Naive thymus-derived CD4-positive, alpha-beta T cell (primary cell): ENCODE measurements around the gene KCTD10. TPM values are rescaled to one million over a fixed set of nuclear protein-coding genes. Genes with fewer than 3 reads are reported as not detected.
A peak's percentile ranks its signal among the peaks of the same experiment; 100 is the strongest.

ENCODE experiments used
- ATAC-seq: fragments of 150-1000 bp; cut with Tn5 transposase; 2 replicates; pipeline ENCODE4 v1.10.0; 2021; ENCODE audit warnings: mild to moderate bottlenecking, moderate library complexity
- CTCF ChIA-PET: fragments of 350-600 bp; sonication (Branson Sonifier 250); formaldehyde crosslinking; loops from one replicate; lab custom pipeline; 2021; ENCODE audit warnings: antibody characterized with exemption; lab: Charles Lee
- POLR2A ChIA-PET: fragments of 350-600 bp; sonication (Branson Sonifier 250); formaldehyde crosslinking; loops from one replicate; lab custom pipeline; 2021; ENCODE audit warnings: antibody characterized with exemption, inconsistent platforms; lab: Charles Lee
- DNase-seq, 9 donors: peaks; one replicate each; pipeline versions ENCODE4 v3.0.0 to v3.0.0-alpha.2; 2020 to 2022; ENCODE audit warnings: mixed read lengths in 1 of 9
- H3K27ac ChIP-seq: one replicate; pipeline ENCODE4 v1.7.0; 2013; ENCODE audit warnings: mild to moderate bottlenecking, low read depth, low read length, moderate library complexity
- H3K27me3 ChIP-seq, 2 donors: one replicate each; pipeline ENCODE4 v1.7.0; 2013; ENCODE audit warnings: low read length in 2 of 2, mild to moderate bottlenecking in 2 of 2, moderate library complexity in 2 of 2; ENCODE audit not compliant: control insufficient read depth in 2 of 2, insufficient read depth in 2 of 2
- H3K36me3 ChIP-seq, 3 experiments: 1 replicate in 2 of 3; 2 replicates in 1 of 3; pipeline ENCODE4 v1.7.0; 2013; ENCODE audit warnings: low read length in 3 of 3, mild to moderate bottlenecking in 3 of 3, moderate library complexity in 1 of 3; ENCODE audit not compliant: insufficient read depth in 3 of 3, control insufficient read depth in 2 of 3
- H3K4me1 ChIP-seq, 2 donors: one replicate each; pipeline ENCODE4 v1.7.0; 2013; ENCODE audit warnings: low read length in 2 of 2, mild to moderate bottlenecking in 2 of 2, moderate library complexity in 1 of 2; ENCODE audit not compliant: control insufficient read depth in 2 of 2, insufficient read depth in 2 of 2
- H3K4me3 ChIP-seq: 2 replicates; pipeline ENCODE4 v1.7.0; 2013; ENCODE audit warnings: mild to moderate bottlenecking, low read length
- H3K9me3 ChIP-seq, 3 experiments: 1 replicate in 2 of 3; 2 replicates in 1 of 3; pipeline ENCODE4 v1.7.0; 2013; ENCODE audit warnings: low read length in 3 of 3; ENCODE audit not compliant: control insufficient read depth in 2 of 3
- H3K27ac Mint-ChIP-seq, 9 donors: one replicate each; pipeline ENCODE4 v1.8.0; 2020 to 2022; ENCODE audit warnings: mixed read lengths in 9 of 9, mild to moderate bottlenecking in 8 of 9, moderate library complexity in 5 of 9, inconsistent platforms in 2 of 9
- H3K27me3 Mint-ChIP-seq, 5 donors: one replicate each; pipeline ENCODE4 v1.8.0; 2021 to 2022; ENCODE audit warnings: mixed read lengths in 5 of 5, mild to moderate bottlenecking in 1 of 5
- H3K36me3 Mint-ChIP-seq, 5 donors: one replicate each; pipeline ENCODE4 v1.8.0; 2020 to 2022; ENCODE audit warnings: mixed read lengths in 5 of 5, mild to moderate bottlenecking in 3 of 5, inconsistent platforms in 1 of 5
- H3K4me1 Mint-ChIP-seq, 7 donors: one replicate each; pipeline ENCODE4 v1.8.0; 2020 to 2022; ENCODE audit warnings: mixed read lengths in 7 of 7, mild to moderate bottlenecking in 3 of 7, inconsistent platforms in 1 of 7
- H3K4me3 Mint-ChIP-seq, 10 donors: one replicate each; pipeline ENCODE4 v1.8.0; 2020 to 2022; ENCODE audit warnings: mild to moderate bottlenecking in 10 of 10, mixed read lengths in 10 of 10, moderate library complexity in 6 of 10, inconsistent platforms in 2 of 10
- H3K9me3 Mint-ChIP-seq, 11 donors: one replicate each; pipeline ENCODE4 v1.8.0; 2020 to 2022; ENCODE audit warnings: mixed read lengths in 11 of 11, mild to moderate bottlenecking in 4 of 11, inconsistent platforms in 1 of 11, moderate library complexity in 1 of 11
- intact Hi-C, 2 donors: fragments of 100-400 bp; cut with micrococcal nuclease; formaldehyde crosslinking; loops; one replicate each; pipeline ENCODE4 v1.15.1; 2023
- polyA plus RNA-seq, 2 donors: library from polyadenylated mRNA; unstranded; fragments of 300-500 nt; fragmentation: Illumina TruSeq; gene quantifications; one replicate each; pipeline ENCODE4 v1.2.3, GENCODE V29; 2021
- total RNA-seq, 6 experiments: library from RNA in 5 of 6; stranded (reverse) in 5 of 6; gene quantifications; 1 replicate in 5 of 6; 2 replicates in 1 of 6; pipeline ENCODE4 v1.2.3 and lab custom pipeline; 2021 to 2026

The KCTD10 gene
- total and polyA plus RNA-seq, 7 experiments from 2014 or later: 15.4 to 41.1 (median 28.7) TPM

DNA sequence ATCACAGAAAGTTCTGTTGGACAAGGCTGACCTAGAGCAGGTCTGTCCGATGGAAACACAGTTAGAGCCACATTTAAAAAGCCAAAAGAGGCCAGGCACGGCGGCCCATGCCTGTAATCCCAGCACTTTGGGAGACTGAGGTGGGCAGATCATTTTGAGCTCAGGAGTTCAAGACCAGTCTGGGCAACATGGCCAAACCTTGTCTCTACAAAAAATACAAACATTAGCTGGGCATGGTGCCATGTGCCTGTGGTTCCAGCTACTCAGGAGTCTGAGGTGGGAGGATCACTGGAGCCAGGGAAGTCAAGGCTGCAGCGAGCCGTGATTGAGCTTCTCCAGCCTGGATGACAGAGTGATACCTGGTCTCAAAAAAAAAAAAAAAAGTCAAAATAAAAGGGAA is 15.3 kb upstream of the KCTD10 start:
- H3K36me3 Mint-ChIP-seq: peaks cover 22 to 68% (median 34%) of the 10 kb centered on the region in 5 donors
- CTCF ChIA-PET: no interaction called here

DNA sequence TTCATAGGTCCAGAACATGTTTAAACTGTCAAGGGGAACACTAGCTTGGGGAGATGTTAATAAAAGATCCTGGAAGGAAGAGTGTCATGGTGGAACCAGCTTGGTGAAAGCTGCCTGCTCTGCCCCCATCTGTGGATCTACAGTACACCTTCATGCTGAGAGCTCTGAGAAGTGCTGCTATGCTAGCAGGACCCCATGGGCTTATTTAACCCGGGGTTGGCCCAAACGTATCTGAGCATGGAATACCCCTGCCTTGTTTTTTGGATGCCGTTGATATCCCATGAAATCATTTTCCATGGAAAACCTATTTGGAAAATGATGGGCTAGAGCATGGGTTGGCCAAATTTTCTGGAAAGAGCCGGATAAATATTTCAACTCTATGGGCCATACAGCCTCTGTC is 14.6 kb upstream of the KCTD10 start:
- DNase-seq (no peak), ATAC-seq (no peak)
- Mint-ChIP-seq H3K4me3 (no peak overlapping the region), H3K9me3 (peaks cover 0 to 2% (median 0%) of the 10 kb centered on the region in 11 donors), H3K36me3 (peaks cover 22 to 70% (median 35%) of the 10 kb centered on the region in 5 donors), H3K27ac (no peak overlapping the region), H3K4me1 (peaks cover 0 to 11% (median 0%) of the 10 kb centered on the region in 7 donors), H3K27me3 (no peaks in the 10 kb centered on the region)
- Histone ChIP-seq H3K27ac (no peak overlapping the region), H3K4me3 (no peak overlapping the region), H3K27me3 (no peaks in the 10 kb centered on the region), H3K9me3 (no peaks in the 10 kb centered on the region), H3K36me3 (peaks cover 18 to 90% (median 42%) of the 10 kb centered on the region in 3 experiments), H3K4me1 (no peaks in the 10 kb centered on the region)
- ChIA-PET CTCF (no interaction called here), POLR2A (no interaction called here)
- intact Hi-C loops: no loop called here

More for the DNA sequence above, 15.3 kb upstream of the KCTD10 start:
- POLR2A ChIA-PET: no interaction called here
- Histone ChIP-seq H3K4me1 (no peaks in the 10 kb centered on the region), H3K36me3 (peaks cover 20 to 86% (median 35%) of the 10 kb centered on the region in 3 experiments), H3K27ac (no peak overlapping the region), H3K9me3 (no peaks in the 10 kb centered on the region), H3K4me3 (no peak overlapping the region), H3K27me3 (no peaks in the 10 kb centered on the region)
- Mint-ChIP-seq H3K4me1 (peaks cover 0 to 11% (median 0%) of the 10 kb centered on the region in 7 donors), H3K9me3 (peaks cover 0 to 2% (median 0%) of the 10 kb centered on the region in 11 donors), H3K27ac (no peak overlapping the region), H3K4me3 (no peak overlapping the region), H3K27me3 (no peaks in the 10 kb centered on the region)
- DNase-seq: no peak
- ATAC-seq: no peak
- intact Hi-C loops: no loop called here

DNA sequence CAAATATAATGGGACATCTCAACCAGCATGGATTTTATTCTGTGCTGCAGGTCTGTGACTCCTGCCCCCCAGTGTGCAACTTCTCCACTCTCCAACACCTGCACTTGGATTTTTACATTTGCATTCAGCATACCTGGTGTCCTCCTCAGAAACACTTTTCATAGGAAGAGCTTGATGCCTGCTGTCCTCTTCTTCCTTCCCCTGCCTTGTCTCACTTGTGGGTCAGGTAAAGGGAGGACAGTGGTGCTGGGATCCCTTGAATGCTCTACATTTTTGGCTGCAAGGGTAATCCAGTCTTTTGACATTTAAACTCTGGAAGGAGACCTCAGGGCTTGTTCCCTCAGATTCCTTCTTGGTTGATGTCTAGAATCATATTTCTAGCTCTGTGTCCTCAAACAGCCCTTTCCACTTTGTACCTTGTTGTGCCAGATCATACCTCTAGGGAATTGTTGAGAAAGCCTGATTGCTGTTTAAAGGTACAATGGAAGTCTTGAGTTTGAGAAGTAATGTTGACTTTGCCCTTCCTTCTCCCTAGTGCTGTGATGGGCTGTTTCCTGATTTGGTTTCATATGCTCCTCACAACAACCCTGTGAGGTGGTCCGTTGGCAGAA is 13.0 kb upstream of the KCTD10 start:
- ChIA-PET POLR2A (no interaction called here), CTCF (interaction anchor here (0.7 kb wide), 1 partner anchor 1731 kb away, joined by 3 read pairs; no protein-coding TSS in a partner anchor)
- no peak overlapping the region for H3K4me3 Mint-ChIP-seq
- Histone ChIP-seq H3K36me3 (peaks cover 27 to 94% (median 57%) of the 10 kb centered on the region in 3 experiments), H3K4me1 (no peaks in the 10 kb centered on the region), H3K27ac (no peak overlapping the region), H3K27me3 (no peaks in the 10 kb centered on the region), H3K4me3 (no peak overlapping the region), H3K9me3 (no peaks in the 10 kb centered on the region)
- no peak overlapping the region for H3K27ac Mint-ChIP-seq
- peaks cover 0 to 8% (median 0%) of the 10 kb centered on the region in 7 donors for H3K4me1 Mint-ChIP-seq
- DNase-seq (no peak), ATAC-seq (no peak)
- no peaks in the 10 kb centered on the region for H3K9me3 Mint-ChIP-seq
- no peaks in the 10 kb centered on the region for H3K27me3 Mint-ChIP-seq
- intact Hi-C loops: no loop called here
- H3K36me3 Mint-ChIP-seq: peaks cover 16 to 68% (median 29%) of the 10 kb centered on the region in 5 donors

DNA sequence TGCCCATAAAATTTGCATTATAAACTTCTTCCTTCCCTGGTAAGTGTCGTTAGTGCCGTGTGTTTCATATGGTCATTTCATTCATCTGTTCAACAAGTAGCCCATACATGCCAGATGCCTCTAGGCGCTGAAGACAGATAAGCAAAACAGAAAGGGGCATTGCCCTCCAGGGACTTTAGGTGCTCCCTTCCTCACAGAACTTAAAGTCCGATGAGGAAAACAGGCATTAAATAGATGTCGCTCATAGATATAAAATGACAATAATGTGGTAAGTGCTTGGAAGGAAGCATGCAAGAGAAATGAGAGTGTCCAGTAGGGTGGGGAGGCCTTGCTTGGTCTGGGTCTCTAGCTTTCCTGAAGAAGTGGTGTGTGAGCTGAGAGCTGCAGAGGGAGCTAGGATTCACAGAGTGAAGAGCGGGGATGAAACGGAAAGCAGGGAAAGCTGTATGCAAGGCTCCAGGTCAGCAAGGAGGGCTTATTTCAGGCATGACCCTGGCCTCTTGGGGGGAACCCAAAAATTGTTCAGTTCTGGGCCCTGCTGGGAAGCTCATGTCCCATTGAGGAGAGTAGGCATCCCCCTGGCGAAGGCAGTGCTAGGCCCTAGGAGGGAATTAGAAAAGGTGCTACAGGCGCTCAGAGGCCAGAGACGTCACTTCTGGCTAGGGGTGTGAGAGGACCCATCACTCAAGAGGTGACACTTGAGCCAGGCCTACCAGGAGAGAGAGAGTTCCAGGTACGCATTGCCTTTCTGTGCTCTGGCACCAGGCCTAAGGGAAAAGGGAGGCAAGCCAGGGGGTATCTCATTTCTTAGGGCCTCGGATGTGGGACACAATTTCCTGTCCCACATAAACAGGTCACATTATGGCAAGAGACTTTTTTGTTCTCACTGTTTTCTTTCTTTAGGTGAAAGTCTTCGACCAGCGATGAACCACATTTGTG is 12.2 kb upstream of the KCTD10 start:
- Mint-ChIP-seq H3K9me3 (no peaks in the 10 kb centered on the region), H3K27ac (peak overlapping the region in 2 of 9 donors; percentile 24 to 51), H3K4me3 (no peak overlapping the region), H3K36me3 (peaks cover 17 to 65% (median 24%) of the 10 kb centered on the region in 5 donors), H3K27me3 (no peaks in the 10 kb centered on the region), H3K4me1 (no peaks in the 10 kb centered on the region)
- Histone ChIP-seq H3K27me3 (no peaks in the 10 kb centered on the region), H3K4me1 (no peaks in the 10 kb centered on the region), H3K27ac (no peak overlapping the region), H3K9me3 (no peaks in the 10 kb centered on the region), H3K4me3 (no peak overlapping the region), H3K36me3 (peaks cover 31 to 94% (median 59%) of the 10 kb centered on the region in 3 experiments)
- ChIA-PET POLR2A (no interaction called here), CTCF (interaction anchor here (0.7 kb wide), 1 partner anchor 1730 kb away, joined by 3 read pairs; no protein-coding TSS in a partner anchor)
- ATAC-seq: no peak
- intact Hi-C loops: no loop called here
- DNase-seq: no peak

DNA sequence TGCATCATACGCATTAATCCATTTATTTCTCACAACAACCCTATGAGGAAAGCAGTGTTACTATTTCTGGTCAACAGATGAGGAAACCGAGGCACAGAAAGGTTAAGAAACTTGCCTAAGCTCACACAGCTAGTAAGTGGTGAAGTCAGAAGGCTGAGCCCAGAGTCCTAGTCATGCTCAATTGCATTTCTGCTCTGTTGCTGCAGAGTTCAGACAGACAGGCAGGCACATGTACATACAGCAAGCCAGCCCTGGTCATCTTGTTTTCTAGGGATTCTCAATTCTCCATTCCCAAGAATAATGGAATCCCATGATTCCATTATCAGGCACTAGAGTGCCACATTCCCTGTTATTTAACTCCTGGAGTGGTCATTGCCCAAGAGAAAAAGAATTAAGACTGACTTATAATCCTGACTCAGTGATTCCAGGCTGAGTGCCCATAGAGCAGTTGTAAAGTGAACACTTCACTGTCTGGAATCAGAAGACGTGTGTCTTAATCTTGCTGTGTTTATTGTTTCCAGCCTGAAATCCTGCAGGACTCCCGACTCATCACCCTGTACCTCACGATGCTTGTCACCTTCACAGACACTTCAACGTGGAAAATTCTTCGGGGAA is 11.1 kb upstream of the KCTD10 start:
- no peaks in the 10 kb centered on the region for H3K9me3 Mint-ChIP-seq

More for the DNA sequence above, 11.1 kb upstream of the KCTD10 start:
- Histone ChIP-seq H3K9me3 (no peaks in the 10 kb centered on the region), H3K27ac (no peak overlapping the region), H3K4me1 (no peaks in the 10 kb centered on the region), H3K4me3 (no peak overlapping the region), H3K36me3 (peaks cover 42 to 96% (median 59%) of the 10 kb centered on the region in 3 experiments), H3K27me3 (no peaks in the 10 kb centered on the region)
- intact Hi-C loops: no loop called here
- no peaks in the 10 kb centered on the region for H3K4me1 Mint-ChIP-seq
- POLR2A ChIA-PET: no interaction called here
- CTCF ChIA-PET: no interaction called here
- no peak for DNase-seq
- no peak for ATAC-seq
- no peak overlapping the region for H3K4me3 Mint-ChIP-seq
- peak overlapping the region in 1 of 9 donors; percentile 10 for H3K27ac Mint-ChIP-seq
- H3K36me3 Mint-ChIP-seq: peaks cover 17 to 67% (median 26%) of the 10 kb centered on the region in 5 donors
- no peaks in the 10 kb centered on the region for H3K27me3 Mint-ChIP-seq
